ENCODE measurements around the gene RUBCNL.
"Not testable (repeated sequence)": the region's sequence is repeated elsewhere in the genome, so short reads cannot be mapped to it uniquely, and the experiment has no call there.

RUBCNL gene, protein sequence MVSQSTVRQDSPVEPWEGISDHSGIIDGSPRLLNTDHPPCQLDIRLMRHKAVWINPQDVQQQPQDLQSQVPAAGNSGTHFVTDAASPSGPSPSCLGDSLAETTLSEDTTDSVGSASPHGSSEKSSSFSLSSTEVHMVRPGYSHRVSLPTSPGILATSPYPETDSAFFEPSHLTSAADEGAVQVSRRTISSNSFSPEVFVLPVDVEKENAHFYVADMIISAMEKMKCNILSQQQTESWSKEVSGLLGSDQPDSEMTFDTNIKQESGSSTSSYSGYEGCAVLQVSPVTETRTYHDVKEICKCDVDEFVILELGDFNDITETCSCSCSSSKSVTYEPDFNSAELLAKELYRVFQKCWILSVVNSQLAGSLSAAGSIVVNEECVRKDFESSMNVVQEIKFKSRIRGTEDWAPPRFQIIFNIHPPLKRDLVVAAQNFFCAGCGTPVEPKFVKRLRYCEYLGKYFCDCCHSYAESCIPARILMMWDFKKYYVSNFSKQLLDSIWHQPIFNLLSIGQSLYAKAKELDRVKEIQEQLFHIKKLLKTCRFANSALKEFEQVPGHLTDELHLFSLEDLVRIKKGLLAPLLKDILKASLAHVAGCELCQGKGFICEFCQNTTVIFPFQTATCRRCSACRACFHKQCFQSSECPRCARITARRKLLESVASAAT

GRCh38 chr13:46387064-46387851, at the start of gene RUBCNL:
Gene RUBCNL (minus strand): TSS chr13:46387252. CDS start chr13:46372475, 14,777 bp downstream.
- no peak for DNase-seq

- DNase-seq: not testable (repeated sequence)
Measured at GRCh38 chr13:46429558-46429957, 42.5 kb upstream of the RUBCNL start.

- DNase-seq: no peak
Measured at GRCh38 chr13:46405457-46405856, 18.4 kb upstream of the RUBCNL start.

DNA sequence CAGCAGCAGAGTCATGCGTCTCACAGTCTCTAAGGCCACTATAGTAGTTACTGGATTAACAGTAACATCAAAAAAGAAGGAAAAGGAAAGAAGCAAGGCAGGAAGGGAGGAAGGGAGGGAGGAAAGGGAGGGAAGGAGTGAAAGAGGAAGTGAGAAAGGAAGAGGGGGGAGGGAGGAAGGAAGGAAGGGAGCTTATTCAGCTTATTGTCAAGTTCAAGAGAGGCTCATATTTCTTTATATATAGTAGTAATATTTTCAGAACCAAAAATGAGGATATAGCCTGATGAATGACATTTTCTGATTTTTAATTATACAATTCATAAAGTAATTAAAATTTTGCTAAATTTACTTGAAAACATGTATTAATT, 17.7 kb upstream of the RUBCNL start:
- DNase-seq: no peak

DNA sequence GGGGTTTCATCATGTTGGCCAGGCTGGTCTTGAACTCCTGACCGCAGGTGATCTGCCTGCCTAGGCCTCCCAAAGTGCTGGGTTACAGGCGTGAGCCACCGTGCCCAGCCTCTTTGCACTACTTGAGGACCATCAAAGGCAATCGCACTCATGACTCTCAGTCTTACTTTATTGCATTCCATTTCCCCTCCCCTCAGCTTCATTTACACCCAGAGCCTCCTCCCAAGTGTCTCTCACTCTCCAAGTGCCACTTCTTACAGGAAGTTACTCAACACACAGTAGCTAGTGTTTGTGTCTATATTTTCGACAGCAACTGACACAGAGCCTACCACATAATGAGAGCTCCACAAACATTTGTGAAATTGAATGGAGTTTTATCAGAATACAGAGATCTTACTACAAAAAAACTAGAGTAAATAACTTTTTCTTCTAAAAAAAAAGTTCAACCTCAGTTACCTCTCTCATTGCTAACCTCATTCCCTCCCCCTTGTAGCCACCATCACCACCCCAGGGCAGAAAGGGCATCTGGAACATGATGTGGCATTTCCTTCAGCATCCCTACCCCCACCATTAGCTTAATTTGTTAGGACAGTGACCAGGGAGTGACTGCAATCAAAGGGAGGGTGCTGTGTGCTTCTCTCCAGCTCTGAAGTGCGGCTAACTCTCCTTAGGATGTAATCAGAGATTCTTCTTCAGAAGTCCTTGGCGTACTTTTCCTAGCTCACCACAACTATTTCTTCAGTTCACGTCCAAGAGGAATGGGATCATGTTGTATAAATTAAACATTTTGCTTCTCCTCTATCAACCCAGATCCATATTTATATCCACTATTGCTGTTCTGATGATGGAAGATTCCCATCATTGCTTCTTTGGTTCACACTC, 17.0 kb upstream of the RUBCNL start:
- DNase-seq: peak; percentile 18

DNA sequence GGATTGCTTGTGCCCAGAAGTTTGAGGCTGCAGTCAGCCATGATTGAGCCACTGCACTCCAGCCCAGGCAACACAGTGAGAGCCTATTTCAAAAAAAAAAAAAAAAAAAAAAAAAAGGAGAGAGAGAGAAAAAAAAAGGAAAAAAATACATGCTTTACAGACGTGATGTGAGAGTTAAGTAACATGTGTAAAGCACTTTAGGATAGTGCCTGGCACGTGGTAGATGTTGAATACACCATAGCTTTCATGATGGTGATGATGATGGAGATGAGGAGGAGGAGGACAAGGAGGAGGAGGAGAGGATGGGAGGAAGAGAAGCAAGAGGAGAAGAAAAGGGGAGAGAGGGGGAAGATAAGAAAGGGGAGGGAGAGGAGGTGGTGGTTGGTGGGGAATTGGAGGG, 15.1 kb upstream of the RUBCNL start:
- no peak for DNase-seq

DNA sequence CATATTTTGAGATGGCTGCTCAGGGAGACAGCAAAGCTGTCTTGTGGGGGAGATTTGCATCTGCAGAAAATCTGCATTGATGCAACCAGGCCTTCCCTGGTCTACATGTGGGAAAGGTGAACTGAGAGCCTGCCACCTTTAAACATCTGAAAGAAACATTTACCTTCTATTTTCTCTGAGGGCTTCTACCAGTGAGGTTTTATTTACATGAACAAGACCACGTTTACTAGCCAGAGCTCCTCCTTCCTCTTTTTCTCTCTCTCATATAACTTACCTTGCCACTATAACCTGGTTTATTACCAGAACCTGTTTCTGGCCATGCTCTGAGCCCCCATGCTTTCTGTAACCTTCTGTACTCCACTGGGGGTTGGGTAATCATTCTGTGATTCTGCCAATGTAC, 14.4 kb upstream of the RUBCNL start:
- no peak for DNase-seq

- no peak for DNase-seq
Measured at GRCh38 chr13:46396341-46396740, 9.3 kb upstream of the RUBCNL start.

- DNase-seq: no peak
Measured at GRCh38 chr13:46392967-46393366, 5.9 kb upstream of the RUBCNL start.

DNA sequence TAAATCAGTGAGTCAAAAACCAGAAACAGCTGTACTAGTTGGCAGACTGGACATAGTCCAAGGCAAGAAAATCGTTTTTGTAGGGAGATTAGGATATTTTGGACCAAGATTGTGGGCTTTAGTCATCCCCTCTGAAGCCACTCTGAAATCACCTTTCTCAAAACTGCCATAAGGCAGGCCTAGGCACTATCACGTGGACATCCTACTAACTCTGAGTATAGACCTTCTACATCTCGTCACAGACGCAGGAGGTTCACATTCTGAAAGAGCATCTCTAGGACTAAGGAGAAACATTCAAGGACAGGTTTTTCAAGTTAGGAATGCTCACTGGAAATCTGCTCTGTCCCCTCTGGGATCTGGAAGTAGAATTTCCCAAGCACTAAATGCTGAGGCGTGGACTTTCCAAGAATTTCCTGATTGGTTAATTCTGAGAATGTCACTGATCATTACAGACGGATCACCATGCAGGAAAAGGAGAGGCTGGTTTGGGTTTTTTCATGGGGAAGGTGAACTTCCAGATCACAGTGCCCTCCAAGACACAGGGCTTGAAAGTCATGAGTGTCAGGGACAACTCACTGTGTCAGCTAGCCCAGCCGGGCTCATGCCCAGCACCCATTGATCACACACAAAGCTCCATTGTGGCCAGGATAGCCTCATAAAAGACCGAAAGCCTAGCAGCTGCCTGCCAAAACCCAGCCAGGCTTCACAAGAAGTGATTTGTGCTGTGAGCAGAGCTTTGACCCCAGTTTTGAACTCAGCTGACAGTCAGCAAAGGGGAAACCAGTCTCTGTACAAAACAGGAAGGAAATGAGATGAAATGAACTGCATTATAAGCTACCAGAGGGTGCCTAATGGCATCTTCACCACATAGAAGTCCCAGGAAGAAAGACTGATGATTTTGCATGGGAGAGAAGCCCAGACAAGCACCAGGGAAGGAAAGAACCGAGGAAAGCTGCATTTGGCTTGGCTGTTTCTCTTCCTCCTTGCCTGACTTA, 2.7 kb upstream of the RUBCNL start:
- DNase-seq: no peak

- no peak for DNase-seq
Measured at GRCh38 chr13:46388846-46389245, 1.8 kb upstream of the RUBCNL start.

DNA sequence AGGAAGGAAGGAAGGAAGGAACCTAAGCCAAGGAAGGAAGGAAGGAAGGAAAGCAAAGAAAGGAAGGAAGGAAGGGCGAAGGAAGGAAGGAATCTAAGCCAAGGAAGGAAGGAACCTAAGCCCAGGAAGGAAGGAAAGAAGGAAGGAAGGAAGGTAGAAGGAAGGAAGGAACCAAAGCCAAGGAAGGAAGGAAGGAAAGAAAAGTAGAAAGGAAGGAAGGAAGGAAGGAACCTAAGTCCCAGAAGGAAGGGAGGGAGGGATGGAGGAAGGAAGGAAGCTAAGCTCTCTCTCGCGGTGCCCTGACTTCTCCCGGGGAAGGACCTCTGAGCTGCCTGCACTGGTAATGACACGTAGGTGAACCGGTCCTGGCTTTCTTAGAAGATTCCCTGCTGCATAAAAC, 1.3 kb upstream of the RUBCNL start:
- DNase-seq: no peak

DNA sequence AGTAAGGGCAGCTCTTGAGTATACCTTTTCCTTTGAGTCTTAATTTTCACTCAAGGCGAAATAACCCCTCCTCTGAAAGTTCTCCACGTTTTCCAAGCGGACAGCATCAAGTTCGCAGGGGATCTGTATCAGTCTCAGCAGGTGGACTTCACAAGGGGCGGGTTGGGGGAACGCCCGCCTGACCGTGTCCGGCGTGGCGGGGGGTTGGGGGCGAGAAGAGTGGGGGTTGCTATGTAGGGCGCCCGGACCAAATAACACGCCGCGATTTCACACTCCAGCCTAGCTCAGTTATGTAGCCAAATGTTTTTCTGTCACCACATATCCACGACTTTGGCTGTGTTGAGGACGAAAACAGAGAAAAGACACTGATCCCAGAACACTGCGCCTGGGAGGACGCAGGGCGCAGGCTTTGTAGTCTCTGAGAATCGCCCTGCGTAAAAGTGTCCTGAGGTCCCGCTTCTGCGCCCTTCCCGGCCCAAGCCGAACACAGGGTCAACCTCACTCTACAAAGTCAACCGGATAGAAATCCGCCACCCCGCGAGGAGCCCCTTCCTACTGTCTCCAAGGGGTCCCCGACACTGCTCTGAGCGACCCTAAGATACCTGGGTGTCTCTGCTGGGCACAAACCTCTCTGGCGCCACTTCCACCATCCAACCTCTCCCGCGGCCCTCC, 524 bp downstream of the RUBCNL start:
- no peak for DNase-seq

DNA sequence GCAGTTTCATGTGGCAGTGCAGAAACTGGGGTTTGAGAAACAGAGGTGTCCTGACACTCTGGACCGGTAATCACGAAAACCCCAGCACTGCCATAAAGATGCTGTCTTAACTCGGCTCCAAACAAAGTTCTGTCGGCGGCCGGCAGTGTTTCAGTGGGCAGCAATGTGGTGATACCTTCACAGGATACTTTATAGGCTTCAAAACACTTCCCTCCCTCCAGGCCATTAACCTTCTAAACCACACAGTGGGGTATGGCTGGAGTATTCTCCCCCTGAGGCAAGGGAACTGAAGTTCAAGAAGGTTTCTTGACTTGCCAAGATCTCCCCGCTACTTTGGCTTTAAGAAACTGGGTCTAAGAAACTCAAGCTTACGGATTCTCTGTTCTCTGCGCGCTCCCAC, 1.1 kb downstream of the RUBCNL start:
- no peak for DNase-seq

DNA sequence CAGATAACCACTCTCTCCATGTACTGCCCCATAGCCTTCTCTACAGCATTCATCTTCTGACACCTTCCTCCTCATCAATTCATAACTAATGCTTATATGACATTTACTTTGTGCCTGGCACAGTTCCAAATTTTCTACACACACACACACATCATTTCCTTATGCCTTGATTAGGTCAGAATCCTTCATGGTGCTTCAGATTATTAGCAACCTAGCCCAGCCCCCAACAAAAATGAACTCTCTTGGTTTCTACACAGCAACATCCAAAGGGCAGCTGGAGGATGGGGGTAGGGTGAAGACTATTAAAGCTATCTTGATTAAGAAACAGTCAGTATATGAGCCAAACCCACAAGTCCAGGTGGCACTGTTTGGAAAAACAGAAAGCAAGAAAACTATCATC, 3.7 kb downstream of the RUBCNL start:
- DNase-seq: no peak

GRCh38 chr13:46382224-46382623, 4.8 kb downstream of the RUBCNL start:
- no peak for DNase-seq

DNA sequence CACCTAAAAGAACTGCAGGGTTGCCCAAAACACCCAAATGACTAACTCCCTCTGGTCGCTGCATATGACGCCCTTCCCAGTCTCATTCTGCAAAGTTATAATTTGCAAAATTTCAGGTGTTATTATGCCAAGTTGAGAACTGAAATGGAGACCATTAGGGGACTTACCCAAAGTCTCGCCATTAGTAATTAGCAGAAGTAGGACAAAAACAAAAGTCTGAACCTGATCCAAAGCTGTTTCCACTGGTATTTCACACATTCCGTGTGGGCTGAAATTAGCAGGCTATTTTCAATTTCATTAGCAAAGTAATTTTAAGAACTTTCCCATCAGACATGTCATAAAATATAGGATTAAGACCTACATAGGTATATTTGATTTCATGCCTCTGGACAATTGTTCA, 6.8 kb downstream of the RUBCNL start:
- DNase-seq: no peak

GRCh38 chr13:46379611-46380010, 7.4 kb downstream of the RUBCNL start:
- DNase-seq: no peak

DNA sequence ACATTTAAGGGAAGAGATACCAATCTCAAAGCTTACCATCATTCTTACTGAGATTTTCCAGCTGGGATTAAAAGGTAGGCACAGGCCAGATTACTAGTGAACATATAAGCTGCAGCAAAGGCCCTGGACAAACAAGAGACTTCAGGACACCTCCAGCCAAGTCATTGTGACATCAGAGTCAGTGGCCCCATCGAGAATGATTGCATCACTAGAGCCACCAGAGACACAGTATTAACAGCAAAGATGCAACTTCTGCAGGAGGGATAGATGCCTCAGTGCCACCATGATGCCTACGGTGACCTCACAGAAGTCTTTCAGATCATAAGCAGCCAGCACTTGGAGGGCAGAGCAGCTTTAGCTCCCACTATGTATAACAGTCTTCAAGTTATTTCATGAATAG, 8.6 kb downstream of the RUBCNL start:
- DNase-seq: no peak

GRCh38 chr13:46377554-46377953, 9.5 kb downstream of the RUBCNL start:
- DNase-seq: no peak

DNA sequence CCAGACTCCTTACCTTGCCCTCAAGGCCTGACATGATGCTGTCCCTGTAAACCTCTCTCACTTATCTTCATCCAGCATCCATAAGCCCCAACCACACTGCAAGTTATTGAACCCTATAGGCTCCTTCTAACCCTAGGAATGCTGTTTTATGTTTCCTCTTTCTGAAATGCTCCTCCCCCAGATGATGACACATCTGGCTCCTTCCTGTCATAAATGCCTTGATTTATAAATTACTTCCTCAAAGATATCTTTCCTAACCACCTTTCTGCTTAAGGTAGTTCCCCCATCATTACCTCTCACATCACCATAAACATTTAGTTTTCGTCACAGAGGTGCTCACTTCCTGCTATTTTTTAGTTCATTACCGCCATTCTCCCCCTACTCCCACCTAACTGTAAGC, 12.3 kb downstream of the RUBCNL start:
- no peak for DNase-seq
